Mesothelial cell of epicardium (in vitro differentiated cells): ENCODE data around the gene GJB4. TPM values are rescaled to one million over a fixed set of nuclear protein-coding genes. Genes with fewer than 3 reads are reported as not detected.
"Not testable (repeated sequence)": the region's sequence is repeated elsewhere in the genome, so short reads cannot be mapped to it uniquely, and the experiment has no call there.

Experiments
- DNase-seq, 2 experiments: peaks; one replicate each; pipeline ENCODE4 v3.0.0; 2021; ENCODE audit warnings: low spot score in 2 of 2; ENCODE audit not compliant: unreplicated experiment in 2 of 2
- H3K27ac Mint-ChIP-seq: 2 replicates; pipeline ENCODE4 v1.8.0; 2021; ENCODE audit warnings: mixed read lengths
- H3K27me3 Mint-ChIP-seq: 2 replicates; pipeline ENCODE4 v1.8.0; 2021; ENCODE audit warnings: low read depth, mixed read lengths
- H3K36me3 Mint-ChIP-seq: 2 replicates; pipeline ENCODE4 v1.8.0; 2021; ENCODE audit warnings: mixed read lengths
- H3K4me1 Mint-ChIP-seq: 2 replicates; pipeline ENCODE4 v1.8.0; 2021; ENCODE audit warnings: mixed read lengths
- H3K4me3 Mint-ChIP-seq: 2 replicates; pipeline ENCODE4 v1.8.0; 2021; ENCODE audit warnings: mild to moderate bottlenecking, moderate library complexity, mixed read lengths
- H3K9me3 Mint-ChIP-seq: 2 replicates; pipeline ENCODE4 v1.8.0; 2021; ENCODE audit warnings: mixed read lengths
- total RNA-seq: library from RNA; stranded (reverse); gene quantifications from 3 replicates; pipeline ENCODE4 v1.2.1, GENCODE V29; 2021
- TF ChIP-seq, protein P1 (sequence below): fragments of 200-600 bp; sonication (generic); IDR thresholded peaks from one replicate; pipeline ENCODE4 v1.5.0; 2021; ENCODE audit warnings: antibody characterized with exemption; ENCODE audit not compliant: unreplicated experiment

GJB4 gene
- total RNA-seq, 1 donor from 2014 or later = not detected

DNA sequence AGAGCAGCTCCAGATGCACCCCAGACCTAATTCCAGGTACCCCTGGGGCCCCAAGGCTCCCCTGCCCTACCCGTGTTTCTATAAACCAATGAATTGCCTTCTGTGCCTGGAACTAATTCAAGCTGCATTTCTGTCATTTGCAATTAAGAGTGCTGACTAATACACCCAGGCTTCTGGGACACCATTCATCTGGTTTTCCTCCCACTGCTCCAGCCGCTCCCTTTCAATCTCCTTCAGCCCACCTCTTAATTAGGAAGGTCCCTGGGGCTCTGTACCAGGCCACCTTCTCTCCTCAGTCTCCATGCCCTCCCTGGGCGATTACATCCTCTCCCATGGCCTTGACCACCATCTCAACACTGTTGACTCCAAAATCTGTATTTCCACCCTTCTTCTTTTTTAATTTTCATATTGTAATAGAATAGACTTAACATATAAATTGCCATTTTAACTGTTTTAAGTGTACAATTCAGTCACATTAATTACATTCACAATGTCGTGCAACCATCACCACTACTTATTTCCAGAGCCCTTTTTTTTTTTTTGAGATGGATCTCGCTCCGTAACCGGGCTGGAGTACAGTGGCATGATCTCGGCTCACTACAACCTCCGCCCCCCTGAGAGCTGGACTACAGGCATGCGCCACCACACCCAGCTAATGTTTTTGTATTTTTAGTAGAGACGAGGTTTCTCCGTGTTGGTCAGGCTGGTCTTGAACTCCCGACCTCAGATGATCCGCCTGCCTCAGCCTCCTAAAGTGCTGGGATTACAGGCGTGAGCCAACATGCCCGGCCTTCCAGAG lies 12.2 kb downstream of the GJB4 start:
- no peaks in the 10 kb centered on the region for H3K36me3 Mint-ChIP-seq
- H3K4me1 Mint-ChIP-seq = no peaks in the 10 kb centered on the region
- no peak overlapping the region for H3K4me3 Mint-ChIP-seq
- H3K9me3 Mint-ChIP-seq = no peaks in the 10 kb centered on the region
- H3K27me3 Mint-ChIP-seq = peaks cover 2% of the 10 kb centered on the region
- H3K27ac Mint-ChIP-seq = no peak overlapping the region
- TF ChIP-seq, protein P1, sequence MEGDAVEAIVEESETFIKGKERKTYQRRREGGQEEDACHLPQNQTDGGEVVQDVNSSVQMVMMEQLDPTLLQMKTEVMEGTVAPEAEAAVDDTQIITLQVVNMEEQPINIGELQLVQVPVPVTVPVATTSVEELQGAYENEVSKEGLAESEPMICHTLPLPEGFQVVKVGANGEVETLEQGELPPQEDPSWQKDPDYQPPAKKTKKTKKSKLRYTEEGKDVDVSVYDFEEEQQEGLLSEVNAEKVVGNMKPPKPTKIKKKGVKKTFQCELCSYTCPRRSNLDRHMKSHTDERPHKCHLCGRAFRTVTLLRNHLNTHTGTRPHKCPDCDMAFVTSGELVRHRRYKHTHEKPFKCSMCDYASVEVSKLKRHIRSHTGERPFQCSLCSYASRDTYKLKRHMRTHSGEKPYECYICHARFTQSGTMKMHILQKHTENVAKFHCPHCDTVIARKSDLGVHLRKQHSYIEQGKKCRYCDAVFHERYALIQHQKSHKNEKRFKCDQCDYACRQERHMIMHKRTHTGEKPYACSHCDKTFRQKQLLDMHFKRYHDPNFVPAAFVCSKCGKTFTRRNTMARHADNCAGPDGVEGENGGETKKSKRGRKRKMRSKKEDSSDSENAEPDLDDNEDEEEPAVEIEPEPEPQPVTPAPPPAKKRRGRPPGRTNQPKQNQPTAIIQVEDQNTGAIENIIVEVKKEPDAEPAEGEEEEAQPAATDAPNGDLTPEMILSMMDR = no peak
- DNase-seq = no peak

DNA sequence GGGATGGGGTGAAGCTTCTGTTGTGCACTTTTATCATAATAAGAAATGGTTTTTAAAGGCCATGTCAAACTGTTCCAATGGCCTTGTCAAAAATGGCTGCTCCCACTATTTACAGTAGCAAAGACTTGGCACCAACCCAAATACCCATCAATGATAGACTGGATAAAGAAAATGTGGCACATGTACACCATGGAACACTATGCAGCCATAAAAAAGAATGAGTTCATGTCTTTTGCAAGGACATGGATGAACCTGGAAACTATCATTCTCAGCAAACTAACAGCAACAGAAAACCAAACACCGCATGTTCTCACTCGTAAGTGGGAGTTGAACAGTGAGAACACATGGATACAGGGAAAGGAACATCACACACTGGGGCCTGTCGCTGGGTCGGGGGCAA lies 13.6 kb downstream of the GJB4 start:
- not testable (repeated sequence) for H3K4me3 Mint-ChIP-seq, H3K4me1 Mint-ChIP-seq, H3K9me3 Mint-ChIP-seq, H3K27ac Mint-ChIP-seq, H3K27me3 Mint-ChIP-seq, DNase-seq, H3K36me3 Mint-ChIP-seq

DNA sequence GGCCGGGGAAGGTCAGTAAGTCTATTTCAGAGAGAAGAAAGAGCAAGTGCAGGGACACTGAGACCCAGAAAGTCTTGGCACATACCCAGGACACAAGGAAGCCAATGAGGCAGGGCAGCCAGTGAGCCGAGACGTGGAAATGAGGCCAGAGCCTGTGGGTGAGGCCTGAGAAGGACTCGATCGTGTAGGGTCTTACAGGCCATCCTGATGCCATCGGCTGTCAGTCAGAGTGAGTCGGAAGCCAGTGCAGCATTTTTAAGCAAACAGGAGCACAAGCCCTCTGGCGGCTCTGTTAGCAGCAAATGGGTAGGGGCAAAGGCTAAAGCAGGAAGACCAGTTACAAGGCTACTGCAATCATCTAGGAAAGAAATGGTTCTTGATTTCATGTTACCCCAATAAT lies 15.4 kb downstream of the GJB4 start:
- no peak overlapping the region for H3K27ac Mint-ChIP-seq
- TF ChIP-seq, protein P1 = no peak
- no peaks in the 10 kb centered on the region for H3K36me3 Mint-ChIP-seq
- H3K4me1 Mint-ChIP-seq = no peaks in the 10 kb centered on the region
- DNase-seq = no peak
- no peaks in the 10 kb centered on the region for H3K9me3 Mint-ChIP-seq
- no peak overlapping the region for H3K4me3 Mint-ChIP-seq
- H3K27me3 Mint-ChIP-seq = peaks cover 23% of the 10 kb centered on the region

DNA sequence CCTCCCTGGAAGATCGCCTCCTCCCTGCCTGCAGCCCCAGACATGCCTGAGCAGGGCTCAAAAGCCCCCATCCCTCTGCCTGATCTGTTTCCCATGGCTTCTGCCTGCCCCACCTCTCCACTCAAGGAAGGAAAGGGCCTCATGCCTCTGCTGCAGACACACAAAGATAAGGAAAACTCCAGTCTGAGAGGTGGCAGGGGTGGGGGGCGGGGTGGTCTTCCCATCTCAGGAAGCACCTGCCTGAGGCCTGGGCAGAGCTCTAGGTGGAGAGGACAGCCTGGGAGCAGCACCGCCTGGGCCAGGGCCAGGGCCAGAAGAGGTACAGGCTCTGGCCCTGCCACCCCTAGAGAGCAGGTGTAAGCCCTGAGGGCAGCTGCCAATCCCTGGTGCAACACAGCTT lies 17.4 kb downstream of the GJB4 start:
- no peak overlapping the region for H3K27ac Mint-ChIP-seq
- H3K4me3 Mint-ChIP-seq = no peak overlapping the region
- peaks cover 39% of the 10 kb centered on the region for H3K27me3 Mint-ChIP-seq
- H3K9me3 Mint-ChIP-seq = no peaks in the 10 kb centered on the region
- TF ChIP-seq, protein P1 = no peak
- H3K36me3 Mint-ChIP-seq = no peaks in the 10 kb centered on the region
- DNase-seq = no peak
- peaks cover under 1% of the 10 kb centered on the region for H3K4me1 Mint-ChIP-seq

GRCh38 chr1:34777519-34778321 lies 18.2 kb downstream of the GJB4 start:
- no peak for DNase-seq
- TF ChIP-seq, protein P1 = no peak
- Mint-ChIP-seq H3K27me3 (peaks cover 45% of the 10 kb centered on the region), H3K36me3 (no peaks in the 10 kb centered on the region), H3K27ac (no peak overlapping the region), H3K9me3 (no peaks in the 10 kb centered on the region), H3K4me3 (no peak overlapping the region), H3K4me1 (peaks cover 4% of the 10 kb centered on the region)

DNA sequence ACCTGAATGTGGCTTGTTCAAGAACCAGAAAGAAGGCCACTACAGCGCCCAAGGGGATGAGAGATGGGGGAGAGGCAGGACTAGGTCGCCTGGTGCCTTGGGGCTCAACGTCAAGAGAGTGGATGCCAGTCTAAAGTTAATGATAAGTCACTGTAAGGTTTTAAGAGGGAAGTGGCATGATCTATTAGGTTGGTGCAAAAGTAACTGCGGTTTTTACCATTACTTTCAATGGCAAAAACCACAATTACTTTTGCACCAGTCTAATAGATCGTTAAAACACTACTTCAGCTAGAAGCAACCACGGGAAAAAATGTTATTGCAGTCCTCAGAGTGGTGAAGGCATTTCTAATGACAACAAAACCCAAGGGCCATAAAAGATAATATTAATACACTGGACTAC lies 18.8 kb downstream of the GJB4 start:
- no peaks in the 10 kb centered on the region for H3K9me3 Mint-ChIP-seq
- H3K36me3 Mint-ChIP-seq = no peaks in the 10 kb centered on the region
- no peak overlapping the region for H3K27ac Mint-ChIP-seq
- H3K4me3 Mint-ChIP-seq = no peak overlapping the region
- no peak for DNase-seq
- H3K27me3 Mint-ChIP-seq = peaks cover 52% of the 10 kb centered on the region
- TF ChIP-seq, protein P1 = no peak
- peaks cover 4% of the 10 kb centered on the region for H3K4me1 Mint-ChIP-seq
